Mesendoderm (in vitro differentiated cells): Measurements from ENCODE around the gene HOTAIR.

Experiments used
- DNase-seq: peaks from one replicate; pipeline ENCODE4 v3.0.0; 2013
- H2AK5ac ChIP-seq: 2 replicates; pipeline ENCODE4 v1.6.1; 2013; ENCODE audit warnings: low read length, inconsistent platforms
- H2BK120ac ChIP-seq: 2 replicates; pipeline ENCODE4 v1.6.1; 2013; ENCODE audit warnings: low read depth, mild to moderate bottlenecking, low read length, moderate library complexity, mixed read lengths
- H2BK15ac ChIP-seq: replicated peaks from 2 replicates; pipeline ENCODE4 v1.6.1; 2013; ENCODE audit warnings: low read depth, mild to moderate bottlenecking, moderate library complexity
- H2BK5ac ChIP-seq: 2 replicates; pipeline ENCODE4 v1.6.1; 2013; ENCODE audit warnings: low read length, inconsistent platforms
- H3K18ac ChIP-seq: 2 replicates; pipeline ENCODE4 v1.6.1; 2013; ENCODE audit warnings: mild to moderate bottlenecking, low read length, mixed read lengths
- H3K23ac ChIP-seq: one replicate; pipeline ENCODE4 v1.6.1; 2013; ENCODE audit warnings: low read length
- H3K27ac ChIP-seq: 2 replicates; pipeline ENCODE4 v1.5.1; 2013; ENCODE audit warnings: low read depth, mild to moderate bottlenecking, inconsistent platforms, low read length, moderate library complexity
- H3K27me3 ChIP-seq: 2 replicates; pipeline ENCODE4 v1.6.1; 2013; ENCODE audit warnings: low read length, control low read depth, mild to moderate bottlenecking, inconsistent platforms; ENCODE audit not compliant: insufficient read depth, poor library complexity
- H3K36me3 ChIP-seq: 2 replicates; pipeline ENCODE4 v1.6.1; 2013; ENCODE audit warnings: low read length, inconsistent platforms; ENCODE audit not compliant: control insufficient read depth, insufficient read depth
- H3K4ac ChIP-seq: one replicate; pipeline ENCODE4 v1.6.1; 2013; ENCODE audit warnings: low read depth, mild to moderate bottlenecking, low read length, moderate library complexity
- H3K4me1 ChIP-seq: 2 replicates; pipeline ENCODE4 v1.6.1; 2013; ENCODE audit warnings: low read depth, low read length, inconsistent platforms; ENCODE audit not compliant: control insufficient read depth
- H3K4me2 ChIP-seq: 2 replicates; pipeline ENCODE4 v1.6.1; 2013; ENCODE audit warnings: low read length
- H3K4me3 ChIP-seq: 2 replicates; pipeline ENCODE4 v1.5.1; 2013; ENCODE audit warnings: mild to moderate bottlenecking, low read length
- H3K56ac ChIP-seq: one replicate; pipeline ENCODE4 v1.6.1; 2013; ENCODE audit warnings: low read length
- H3K79me1 ChIP-seq: 2 replicates; pipeline ENCODE4 v1.6.1; 2013; ENCODE audit warnings: low read length, inconsistent platforms
- H3K79me2 ChIP-seq: 2 replicates; pipeline ENCODE4 v1.6.1; 2013; ENCODE audit warnings: mild to moderate bottlenecking, low read length; ENCODE audit not compliant: control insufficient read depth, insufficient read depth
- H3K9ac ChIP-seq: 2 replicates; pipeline ENCODE4 v1.6.1; 2013; ENCODE audit warnings: low read length, inconsistent platforms
- H4K5ac ChIP-seq: one replicate; pipeline ENCODE4 v1.6.1; 2013; ENCODE audit warnings: low read length
- H4K8ac ChIP-seq: one replicate; pipeline ENCODE4 v1.6.1; 2013; ENCODE audit warnings: low read depth, mild to moderate bottlenecking, control low read depth, low read length, moderate library complexity
- WGBS: extraction: QIAGEN DNeasy Blood & Tissue Kit; methylation state at CpG from one replicate; pipeline ENCODE4 v1.1.7; 2013; ENCODE audit warnings: low lambda C conversion rate, missing lambda C conversion rate; ENCODE audit not compliant: insufficient coverage; ENCODE audit errors: extremely low coverage; 5-methylcytosine and 5-hydroxymethylcytosine counted together

The HOTAIR gene

DNA sequence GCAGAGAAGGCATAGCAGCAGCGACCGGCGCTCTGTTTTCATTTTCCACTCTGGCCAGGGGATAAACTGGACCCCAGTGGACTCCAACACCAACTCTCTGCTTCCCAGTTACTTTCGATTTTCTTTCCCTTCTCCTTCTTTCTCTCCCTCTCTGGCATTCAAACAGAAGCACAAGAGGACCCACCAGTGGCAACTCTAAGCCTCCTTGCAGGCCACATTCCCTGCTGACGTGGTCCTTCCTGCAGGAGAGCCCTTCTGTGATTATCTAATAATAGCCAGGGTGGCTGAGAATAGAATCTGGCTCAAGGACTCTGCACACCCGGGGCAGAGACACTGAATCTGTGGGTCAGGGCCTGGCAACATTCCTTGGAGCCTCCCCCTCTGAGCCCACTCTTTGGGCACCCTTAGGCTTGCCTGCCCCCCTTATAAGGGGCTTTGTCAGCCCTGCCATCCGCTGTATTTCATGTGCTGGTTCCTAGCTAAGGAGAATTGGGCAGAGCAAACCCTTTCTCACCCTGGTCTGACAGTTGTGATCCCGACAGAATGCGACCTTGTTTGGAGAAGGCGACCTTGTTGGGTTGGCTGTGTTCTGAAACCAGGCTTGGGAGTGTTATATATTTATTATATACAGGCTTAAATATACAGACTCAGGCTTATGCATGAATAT, 45.3 kb upstream of the HOTAIR start:
- no CpG with 5 or more reads among the region's 10 CpGs for WGBS
- Histone ChIP-seq H3K27ac (no peak overlapping the region), H3K9ac (no peak overlapping the region)

DNA sequence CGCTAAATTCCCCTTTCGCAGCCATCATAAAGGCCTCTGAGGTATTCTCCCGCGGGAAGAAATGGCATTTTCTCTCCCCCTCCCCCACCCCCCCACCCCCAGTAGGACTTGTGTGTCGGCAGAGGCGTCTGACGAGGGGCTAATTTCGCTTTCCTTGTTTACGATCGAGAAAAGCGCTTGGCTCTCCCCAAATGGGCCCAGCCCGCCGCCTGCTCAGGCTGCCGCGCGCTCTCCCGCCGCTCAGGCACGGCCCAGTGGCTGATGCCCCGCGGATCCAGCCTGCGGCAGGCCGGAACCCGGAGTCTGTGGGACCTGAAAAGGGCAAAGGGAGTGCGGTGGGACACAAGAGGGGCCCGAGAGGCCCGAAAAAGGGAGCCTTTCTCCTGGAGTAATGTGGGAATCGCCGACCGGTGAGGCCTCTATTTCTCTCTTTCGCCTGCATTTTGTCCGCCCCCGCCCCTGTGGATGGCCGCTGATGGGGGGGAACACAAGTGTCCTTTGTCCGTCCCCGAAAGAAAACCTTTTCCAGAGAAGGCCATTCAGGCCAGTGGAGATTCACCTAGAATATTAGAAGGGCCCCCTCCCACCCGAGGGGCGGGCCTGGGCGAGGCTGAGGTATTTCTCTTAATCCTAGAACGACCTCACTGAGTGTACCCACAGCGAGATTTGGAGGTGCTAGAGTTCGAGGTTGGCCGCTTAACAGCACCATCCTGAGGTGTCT, 44.5 kb upstream of the HOTAIR start:
- peak; percentile 53 for DNase-seq
- H4K5ac ChIP-seq, result no peak overlapping the region
- H3K27ac ChIP-seq, result no peak overlapping the region
- no peak overlapping the region for H3K4me3 ChIP-seq
- no peak overlapping the region for H2BK15ac ChIP-seq
- peak overlapping the region; percentile 8 for H3K9ac ChIP-seq
- peaks cover 82% of the 10 kb centered on the region for H3K27me3 ChIP-seq
- H2BK5ac ChIP-seq, result no peak overlapping the region
- H2AK5ac ChIP-seq, result no peak overlapping the region
- H2BK120ac ChIP-seq, result no peak overlapping the region
- peaks cover 2% of the 10 kb centered on the region for H3K4me1 ChIP-seq
- no peaks in the 10 kb centered on the region for H3K79me2 ChIP-seq
- no peaks in the 10 kb centered on the region for H3K79me1 ChIP-seq
- no peaks in the 10 kb centered on the region for H3K36me3 ChIP-seq
- no peak overlapping the region for H4K8ac ChIP-seq
- no CpG with 5 or more reads among the region's 43 CpGs for WGBS
- peak overlapping the region; percentile 3 for H3K4me2 ChIP-seq
- no peak overlapping the region for H3K23ac ChIP-seq
- no peak overlapping the region for H3K18ac ChIP-seq
- no peak overlapping the region for H3K56ac ChIP-seq
- H3K4ac ChIP-seq, result no peak overlapping the region

More for the DNA sequence above, 45.3 kb upstream of the HOTAIR start:
- Histone ChIP-seq H4K8ac (no peak overlapping the region), H2BK5ac (no peak overlapping the region), H2AK5ac (no peak overlapping the region), H3K4me1 (peaks cover 2% of the 10 kb centered on the region), H3K4ac (no peak overlapping the region), H3K27me3 (peaks cover 82% of the 10 kb centered on the region), H3K4me3 (no peak overlapping the region), H2BK15ac (no peak overlapping the region), H3K79me1 (no peaks in the 10 kb centered on the region), H3K18ac (no peak overlapping the region), H3K79me2 (no peaks in the 10 kb centered on the region), H3K36me3 (no peaks in the 10 kb centered on the region), H2BK120ac (no peak overlapping the region), H3K56ac (no peak overlapping the region), H3K4me2 (no peak overlapping the region), H4K5ac (no peak overlapping the region), H3K23ac (no peak overlapping the region)
- DNase-seq, result no peak

- H3K4me1 ChIP-seq, result peaks cover 2% of the 10 kb centered on the region
- H3K27me3 ChIP-seq, result peaks cover 82% of the 10 kb centered on the region
- no peak overlapping the region for H3K27ac ChIP-seq
- H3K23ac ChIP-seq, result no peak overlapping the region
- no peak overlapping the region for H4K8ac ChIP-seq
- WGBS, result no CpG with 5 or more reads among the region's 29 CpGs
- no peak overlapping the region for H3K4me3 ChIP-seq
- no peak overlapping the region for H2BK5ac ChIP-seq
- no peak for DNase-seq
- no peaks in the 10 kb centered on the region for H3K79me2 ChIP-seq
- no peak overlapping the region for H2BK15ac ChIP-seq
- no peaks in the 10 kb centered on the region for H3K36me3 ChIP-seq
- H2BK120ac ChIP-seq, result no peak overlapping the region
- H3K4ac ChIP-seq, result no peak overlapping the region
- H3K18ac ChIP-seq, result no peak overlapping the region
- H3K79me1 ChIP-seq, result no peaks in the 10 kb centered on the region
- no peak overlapping the region for H2AK5ac ChIP-seq
- H3K9ac ChIP-seq, result no peak overlapping the region
- H4K5ac ChIP-seq, result no peak overlapping the region
- peak overlapping the region; percentile 31 for H3K4me2 ChIP-seq
- peak overlapping the region; percentile 45 for H3K56ac ChIP-seq
These were observed 43.8 kb upstream of the HOTAIR start for GRCh38 chr12:54018468-54018984.

DNA sequence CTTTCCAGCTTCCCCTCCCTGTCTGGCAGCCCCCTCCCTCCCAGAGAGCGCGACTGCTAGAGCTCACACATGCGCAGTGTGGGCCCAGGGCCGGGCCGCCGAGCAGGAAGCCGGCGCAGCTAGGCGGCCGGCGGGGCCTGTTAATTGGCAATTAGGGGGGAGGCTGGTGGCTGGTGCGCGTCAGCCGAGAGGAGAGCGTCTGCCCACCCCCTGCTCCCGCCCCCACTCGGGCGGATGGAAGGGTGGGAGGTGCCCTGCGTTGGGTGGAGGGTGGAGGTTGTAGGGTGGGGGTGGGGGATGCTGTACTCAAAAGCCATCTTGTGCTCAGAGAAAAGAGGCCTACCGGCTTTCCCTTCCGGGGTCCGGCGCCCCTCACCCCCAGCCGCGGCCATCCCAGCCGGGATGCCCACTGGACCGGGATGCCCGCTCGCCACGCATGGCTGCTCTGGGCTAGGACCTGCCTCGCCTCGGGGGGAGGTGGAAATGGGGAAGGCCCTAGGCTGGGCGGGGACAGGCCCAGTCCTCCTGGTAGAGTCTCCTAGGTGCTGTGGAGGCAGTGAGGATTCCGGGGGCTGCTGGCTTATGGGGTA, 43.2 kb upstream of the HOTAIR start:
- peak overlapping the region; percentile 45 for H3K56ac ChIP-seq
- no CpG with 5 or more reads among the region's 34 CpGs for WGBS
- H3K4ac ChIP-seq, result no peak overlapping the region
- no peak overlapping the region for H2AK5ac ChIP-seq
- peak overlapping the region; percentile 51 for H3K4me2 ChIP-seq
- H3K23ac ChIP-seq, result no peak overlapping the region
- H3K18ac ChIP-seq, result no peak overlapping the region
- no peaks in the 10 kb centered on the region for H3K79me1 ChIP-seq
- no peak overlapping the region for H4K8ac ChIP-seq
- no peak overlapping the region for H3K4me3 ChIP-seq
- peak; percentile 85 for DNase-seq
- peak overlapping the region; percentile 7 for H3K9ac ChIP-seq
- H3K27me3 ChIP-seq, result peaks cover 82% of the 10 kb centered on the region
- H4K5ac ChIP-seq, result no peak overlapping the region
- no peak overlapping the region for H2BK5ac ChIP-seq
- no peak overlapping the region for H2BK15ac ChIP-seq
- no peak overlapping the region for H2BK120ac ChIP-seq
- no peaks in the 10 kb centered on the region for H3K79me2 ChIP-seq
- H3K36me3 ChIP-seq, result no peaks in the 10 kb centered on the region
- H3K27ac ChIP-seq, result no peak overlapping the region
- peaks cover 2% of the 10 kb centered on the region for H3K4me1 ChIP-seq

DNA sequence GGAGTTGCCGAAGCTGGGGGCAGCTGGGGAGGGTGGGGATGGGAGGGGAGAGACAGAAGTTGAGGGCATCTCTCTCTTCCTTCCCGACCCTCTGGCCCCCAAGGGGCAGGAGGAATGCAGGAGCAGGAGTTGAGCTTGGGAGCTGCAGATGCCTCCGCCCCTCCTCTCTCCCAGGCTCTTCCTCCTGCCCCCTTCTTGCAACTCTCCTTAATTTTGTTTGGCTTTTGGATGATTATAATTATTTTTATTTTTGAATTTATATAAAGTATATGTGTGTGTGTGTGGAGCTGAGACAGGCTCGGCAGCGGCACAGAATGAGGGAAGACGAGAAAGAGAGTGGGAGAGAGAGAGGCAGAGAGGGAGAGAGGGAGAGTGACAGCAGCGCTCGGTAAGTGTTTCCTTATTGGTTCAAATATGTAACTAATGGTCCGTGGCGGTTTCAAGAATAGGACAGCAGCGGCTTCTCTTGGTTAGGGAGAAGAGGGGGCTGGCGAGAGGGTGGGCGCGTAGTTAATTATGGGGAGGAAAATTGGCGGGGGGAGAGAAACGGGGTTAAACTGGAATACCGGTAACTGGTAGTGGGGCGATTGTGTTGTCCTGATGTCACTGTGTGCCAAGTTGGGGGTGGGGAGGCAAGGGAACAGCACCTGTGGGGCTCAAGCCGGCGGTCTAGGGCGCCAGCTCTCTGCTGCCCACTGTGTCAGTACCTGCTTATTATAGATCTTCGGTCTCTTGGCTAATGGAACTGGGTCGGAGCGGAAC, 42.5 kb upstream of the HOTAIR start:
- no peak overlapping the region for H4K8ac ChIP-seq
- no peaks in the 10 kb centered on the region for H3K79me2 ChIP-seq
- no peak overlapping the region for H3K4me3 ChIP-seq
- H3K79me1 ChIP-seq, result no peaks in the 10 kb centered on the region
- H4K5ac ChIP-seq, result no peak overlapping the region
- H3K4me2 ChIP-seq, result peak overlapping the region; percentile 51
- no CpG with 5 or more reads among the region's 24 CpGs for WGBS
- H3K56ac ChIP-seq, result no peak overlapping the region
- DNase-seq, result no peak
- no peak overlapping the region for H3K27ac ChIP-seq
- peaks cover 2% of the 10 kb centered on the region for H3K4me1 ChIP-seq
- H3K4ac ChIP-seq, result no peak overlapping the region
- no peaks in the 10 kb centered on the region for H3K36me3 ChIP-seq
- H3K23ac ChIP-seq, result no peak overlapping the region
- no peak overlapping the region for H2BK5ac ChIP-seq
- H3K27me3 ChIP-seq, result peaks cover 81% of the 10 kb centered on the region
- no peak overlapping the region for H3K9ac ChIP-seq
- H2BK120ac ChIP-seq, result no peak overlapping the region
- no peak overlapping the region for H3K18ac ChIP-seq
- H2BK15ac ChIP-seq, result no peak overlapping the region
- H2AK5ac ChIP-seq, result no peak overlapping the region
